HCT116 (cell line): ENCODE results near the gene CYSLTR2. TPM values are rescaled to one million over a fixed set of nuclear protein-coding genes. Genes with fewer than 3 reads are reported as not detected.

Experiments used
- ATAC-seq: fragments of 200-7000 bp; cut with Tn5 transposase; 2 replicates; pipeline ENCODE4 v1.9.1; 2020; ENCODE audit warnings: mild to moderate bottlenecking, moderate library complexity
- BruUV-seq: library from RNA; stranded (reverse); fragments of 400-500 nt; replicated peaks from 2 replicates; lab custom pipeline; 2021; lab: Mats Ljungman, UMichigan
- CTCF ChIA-PET: fragments of 300-600 bp; sonication (Branson Sonifier 250); formaldehyde crosslinking; loops from one replicate; lab custom pipeline; 2021; ENCODE audit warnings: antibody characterized with exemption; lab: Charles Lee
- POLR2A ChIA-PET: fragments of 300-600, 350-600 bp; sonication (Branson Sonifier 250); formaldehyde crosslinking; loops from one replicate; lab custom pipeline; 2021; ENCODE audit warnings: antibody characterized with exemption; lab: Charles Lee
- RAD21 ChIA-PET, 2 experiments: fragments of 300-600 bp; sonication (Branson Sonifier 250); formaldehyde crosslinking; loops; one replicate each; lab custom pipeline; 2023; ENCODE audit warnings: low total read pairs in 2 of 2; ENCODE audit not compliant: uncharacterized antibody in 2 of 2, unreplicated experiment in 2 of 2, low non-redundant PET in 1 of 2; lab: Charles Lee
- DNase-seq: peaks from one replicate; pipeline ENCODE4 v3.0.0-alpha.2; 2010; ENCODE audit warnings: low read depth, low spot score
- H2AFZ ChIP-seq: fragments of 200-600 bp; shearing (Covaris generic), sonication (generic); 2 replicates; pipeline ENCODE4 v1.6.1; 2017; ENCODE audit warnings: low read depth, mixed run types, mixed read lengths, antibody characterized with exemption, low read length; ENCODE audit not compliant: poor library complexity, severe bottlenecking
- H3K27ac ChIP-seq: 2 replicates; pipeline ENCODE4 v1.5.1; 2012; ENCODE audit warnings: low read depth, low read length
- H3K27me3 ChIP-seq: fragments of 200-600 bp; sonication (generic); 2 replicates; pipeline ENCODE4 v1.6.1; 2016; ENCODE audit warnings: mixed run types, low read length, mixed read lengths; ENCODE audit not compliant: insufficient read depth
- H3K36me3 ChIP-seq, 2 experiments: fragments of 200-500 bp in 1 of 2; fragments of 200-600 bp in 1 of 2; sonication (Bioruptor generic) in 1 of 2; sonication (generic) in 1 of 2; 2 replicates each; pipeline versions ENCODE4 v1.5.1 to v1.6.1; 2014 to 2016; ENCODE audit warnings: low read length in 2 of 2, inconsistent platforms in 1 of 2, mixed read lengths in 1 of 2, mixed run types in 1 of 2; ENCODE audit not compliant: insufficient read depth in 2 of 2, control insufficient read depth in 1 of 2
- H3K4me1 ChIP-seq, 2 experiments: fragments of 200-600 bp in 1 of 2; sonication (generic) in 1 of 2; 2 replicates each; pipeline versions ENCODE4 v1.5.1 to v1.6.1; 2012 to 2017; ENCODE audit warnings: low read length in 2 of 2, inconsistent platforms in 1 of 2, mild to moderate bottlenecking in 1 of 2, mixed read lengths in 1 of 2, mixed run types in 1 of 2, moderate library complexity in 1 of 2; ENCODE audit not compliant: insufficient read depth in 2 of 2, control insufficient read depth in 1 of 2
- H3K4me2 ChIP-seq: fragments of 200-600 bp; sonication (generic); 2 replicates; pipeline ENCODE4 v1.6.1; 2017; ENCODE audit warnings: mixed run types, low read length, mixed read lengths
- H3K4me3 ChIP-seq, 2 experiments: fragments of 200-600 bp in 1 of 2; sonication (generic) in 1 of 2; replicated peaks in 1 of 2; 2 replicates each; pipeline ENCODE4 v1.5.1; 2011 to 2016; ENCODE audit warnings: low read length in 2 of 2, control low read depth in 1 of 2, low read depth in 1 of 2, mild to moderate bottlenecking in 1 of 2, mixed read lengths in 1 of 2, mixed run types in 1 of 2
- H3K79me2 ChIP-seq: fragments of 200-600 bp; sonication (generic); 2 replicates; pipeline ENCODE4 v1.6.1; 2017; ENCODE audit warnings: mild to moderate bottlenecking, mixed run types, low read length, moderate library complexity, mixed read lengths; ENCODE audit not compliant: insufficient read depth
- H3K9ac ChIP-seq: fragments of 200-600 bp; sonication (generic); 2 replicates; pipeline ENCODE4 v1.6.1; 2016; ENCODE audit warnings: low read length, mixed read lengths
- H3K9me2 ChIP-seq: fragments of 200-600 bp; sonication (generic), shearing (Covaris generic); 2 replicates; pipeline ENCODE4 v1.6.1; 2017; ENCODE audit warnings: mixed run types, mild to moderate bottlenecking, moderate library complexity; ENCODE audit not compliant: insufficient read depth
- H3K9me3 ChIP-seq, 2 experiments: fragments of 200-500 bp in 1 of 2; fragments of 200-600 bp in 1 of 2; sonication (Bioruptor generic) in 1 of 2; sonication (generic) in 1 of 2; 2 replicates each; pipeline ENCODE4 v1.6.1; 2014 to 2017; ENCODE audit warnings: low read length in 2 of 2, mixed read lengths in 2 of 2, inconsistent platforms in 1 of 2, low read depth in 1 of 2, mild to moderate bottlenecking in 1 of 2, mixed run types in 1 of 2, moderate library complexity in 1 of 2; ENCODE audit not compliant: control insufficient read depth in 1 of 2, insufficient read depth in 1 of 2
- H4K20me1 ChIP-seq: fragments of 200-600 bp; sonication (generic), shearing (Covaris generic); 2 replicates; pipeline ENCODE4 v1.6.1; 2017; ENCODE audit warnings: mixed run types, mild to moderate bottlenecking, moderate library complexity; ENCODE audit not compliant: insufficient read depth
- CBX3 ChIP-seq: IDR thresholded peaks from 2 replicates; pipeline ENCODE4 v1.6.1; 2012; ENCODE audit warnings: low read depth
- CEBPB ChIP-seq: IDR thresholded peaks from 2 replicates; pipeline ENCODE4 v1.6.1; 2012; ENCODE audit warnings: low read depth
- EZH2phosphoT487 ChIP-seq: fragments of 200-600 bp; IDR thresholded peaks from 2 replicates; pipeline ENCODE4 v1.6.1; 2018; ENCODE audit warnings: antibody characterized with exemption, borderline replicate concordance
- FOSL1 ChIP-seq: IDR thresholded peaks from 2 replicates; pipeline ENCODE4 v1.6.1; 2012; ENCODE audit warnings: low read depth
- JUND ChIP-seq: IDR thresholded peaks from 2 replicates; pipeline ENCODE4 v1.6.1; 2012
- RAD21 ChIP-seq: IDR thresholded peaks from 2 replicates; pipeline ENCODE4 v1.6.1; 2012; ENCODE audit warnings: low read depth, mild to moderate bottlenecking
- SP1 ChIP-seq: IDR thresholded peaks from 2 replicates; pipeline ENCODE4 v1.6.1; 2012; ENCODE audit warnings: low read depth
- TCF7L2 ChIP-seq: IDR thresholded peaks from 2 replicates; pipeline ENCODE4 v1.7.0; 2011; ENCODE audit warnings: borderline replicate concordance, inconsistent platforms; ENCODE audit not compliant: insufficient read depth, insufficient read length; ENCODE audit errors: extremely low read depth
- ZNF274 ChIP-seq: fragments of 200-500 bp; sonication (Bioruptor generic); IDR thresholded peaks from 2 replicates; pipeline ENCODE4 v1.6.1; 2014; ENCODE audit warnings: mild to moderate bottlenecking, low read depth, low read length, inconsistent platforms
- intact Hi-C: fragments of 100-400 bp; cut with micrococcal nuclease; formaldehyde crosslinking; loops from 2 replicates; pipeline ENCODE4 v1.10.0; 2022
- total RNA-seq: library from RNA; stranded (reverse); gene quantifications from one replicate; pipeline ENCODE4 v1.2.1, GENCODE V29; 2021; ENCODE audit not compliant: unreplicated experiment
- TF ChIP-seq, protein P1 (sequence below): IDR thresholded peaks from 2 replicates; pipeline ENCODE4 v1.6.1; 2012; ENCODE audit warnings: low read depth
- TF ChIP-seq, protein P2 (sequence below): IDR thresholded peaks from 2 replicates; pipeline ENCODE4 v1.6.1; 2012
- TF ChIP-seq, protein P3 (sequence below): IDR thresholded peaks from 2 replicates; pipeline ENCODE4 v1.6.1; 2011; ENCODE audit warnings: mild to moderate bottlenecking, low read length, moderate library complexity; ENCODE audit not compliant: insufficient replicate concordance; ENCODE audit errors: extremely low read depth
- TF ChIP-seq, protein P4 (sequence below): IDR thresholded peaks from 2 replicates; pipeline ENCODE4 v1.6.1; 2012

CYSLTR2 gene
- total RNA-seq, 1 experiment from 2014 or later, result not detected

GRCh38 chr13:48635478-48635877, 18.3 kb upstream of the CYSLTR2 start:
- ATAC-seq (no peak), DNase-seq (no peak)
- Histone ChIP-seq H2AFZ (no peak overlapping the region), H3K9ac (no peak overlapping the region), H3K9me2 (no peaks in the 10 kb centered on the region), H4K20me1 (no peaks in the 10 kb centered on the region), H3K9me3 (no peaks in the 10 kb centered on the region), H3K4me3 (no peak overlapping the region), H3K4me2 (no peak overlapping the region), H3K79me2 (no peaks in the 10 kb centered on the region), H3K27ac (no peak overlapping the region), H3K36me3 (no peaks in the 10 kb centered on the region), H3K27me3 (0 out of 2 replicates have a peak, but pooled peaks cover 4% of the 10 kb centered on the region), H3K4me1 (no peaks in the 10 kb centered on the region)
- ChIA-PET POLR2A (no interaction called here), RAD21 (no interaction called here), CTCF (no interaction called here)
- intact Hi-C loops, result no loop called here
- BruUV-seq, result no TSS peak
- TF ChIP-seq CBX3 (peak; percentile 53; the same call in 1 of the 2 replicates), SP1 (no peak), JUND (no peak)
- TF ChIP-seq, protein P1, sequence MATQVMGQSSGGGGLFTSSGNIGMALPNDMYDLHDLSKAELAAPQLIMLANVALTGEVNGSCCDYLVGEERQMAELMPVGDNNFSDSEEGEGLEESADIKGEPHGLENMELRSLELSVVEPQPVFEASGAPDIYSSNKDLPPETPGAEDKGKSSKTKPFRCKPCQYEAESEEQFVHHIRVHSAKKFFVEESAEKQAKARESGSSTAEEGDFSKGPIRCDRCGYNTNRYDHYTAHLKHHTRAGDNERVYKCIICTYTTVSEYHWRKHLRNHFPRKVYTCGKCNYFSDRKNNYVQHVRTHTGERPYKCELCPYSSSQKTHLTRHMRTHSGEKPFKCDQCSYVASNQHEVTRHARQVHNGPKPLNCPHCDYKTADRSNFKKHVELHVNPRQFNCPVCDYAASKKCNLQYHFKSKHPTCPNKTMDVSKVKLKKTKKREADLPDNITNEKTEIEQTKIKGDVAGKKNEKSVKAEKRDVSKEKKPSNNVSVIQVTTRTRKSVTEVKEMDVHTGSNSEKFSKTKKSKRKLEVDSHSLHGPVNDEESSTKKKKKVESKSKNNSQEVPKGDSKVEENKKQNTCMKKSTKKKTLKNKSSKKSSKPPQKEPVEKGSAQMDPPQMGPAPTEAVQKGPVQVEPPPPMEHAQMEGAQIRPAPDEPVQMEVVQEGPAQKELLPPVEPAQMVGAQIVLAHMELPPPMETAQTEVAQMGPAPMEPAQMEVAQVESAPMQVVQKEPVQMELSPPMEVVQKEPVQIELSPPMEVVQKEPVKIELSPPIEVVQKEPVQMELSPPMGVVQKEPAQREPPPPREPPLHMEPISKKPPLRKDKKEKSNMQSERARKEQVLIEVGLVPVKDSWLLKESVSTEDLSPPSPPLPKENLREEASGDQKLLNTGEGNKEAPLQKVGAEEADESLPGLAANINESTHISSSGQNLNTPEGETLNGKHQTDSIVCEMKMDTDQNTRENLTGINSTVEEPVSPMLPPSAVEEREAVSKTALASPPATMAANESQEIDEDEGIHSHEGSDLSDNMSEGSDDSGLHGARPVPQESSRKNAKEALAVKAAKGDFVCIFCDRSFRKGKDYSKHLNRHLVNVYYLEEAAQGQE, result no peak

GRCh38 chr13:48636550-48636949, 17.2 kb upstream of the CYSLTR2 start:
- Histone ChIP-seq H3K4me2 (no peak overlapping the region), H3K27ac (no peak overlapping the region), H2AFZ (no peak overlapping the region), H4K20me1 (no peaks in the 10 kb centered on the region), H3K4me1 (no peaks in the 10 kb centered on the region), H3K36me3 (no peaks in the 10 kb centered on the region), H3K27me3 (0 out of 2 replicates have a peak, but pooled peaks cover 5% of the 10 kb centered on the region), H3K4me3 (no peak overlapping the region), H3K9me3 (no peaks in the 10 kb centered on the region), H3K9ac (no peak overlapping the region), H3K79me2 (no peaks in the 10 kb centered on the region), H3K9me2 (no peaks in the 10 kb centered on the region)
- POLR2A ChIA-PET, result no interaction called here
- CTCF ChIA-PET, result no interaction called here
- ATAC-seq (no peak), DNase-seq (no peak)
- intact Hi-C loops, result no loop called here
- RAD21 ChIA-PET, result no interaction called here
- BruUV-seq, result no TSS peak
- no peak for TF ChIP-seq FOSL1
- no peak for TF ChIP-seq CBX3
- TF ChIP-seq ZNF274, result no peak
- TF ChIP-seq JUND, result no peak
- TF ChIP-seq, protein P2, sequence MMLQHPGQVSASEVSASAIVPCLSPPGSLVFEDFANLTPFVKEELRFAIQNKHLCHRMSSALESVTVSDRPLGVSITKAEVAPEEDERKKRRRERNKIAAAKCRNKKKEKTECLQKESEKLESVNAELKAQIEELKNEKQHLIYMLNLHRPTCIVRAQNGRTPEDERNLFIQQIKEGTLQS, result no peak
- TF ChIP-seq, protein P3, sequence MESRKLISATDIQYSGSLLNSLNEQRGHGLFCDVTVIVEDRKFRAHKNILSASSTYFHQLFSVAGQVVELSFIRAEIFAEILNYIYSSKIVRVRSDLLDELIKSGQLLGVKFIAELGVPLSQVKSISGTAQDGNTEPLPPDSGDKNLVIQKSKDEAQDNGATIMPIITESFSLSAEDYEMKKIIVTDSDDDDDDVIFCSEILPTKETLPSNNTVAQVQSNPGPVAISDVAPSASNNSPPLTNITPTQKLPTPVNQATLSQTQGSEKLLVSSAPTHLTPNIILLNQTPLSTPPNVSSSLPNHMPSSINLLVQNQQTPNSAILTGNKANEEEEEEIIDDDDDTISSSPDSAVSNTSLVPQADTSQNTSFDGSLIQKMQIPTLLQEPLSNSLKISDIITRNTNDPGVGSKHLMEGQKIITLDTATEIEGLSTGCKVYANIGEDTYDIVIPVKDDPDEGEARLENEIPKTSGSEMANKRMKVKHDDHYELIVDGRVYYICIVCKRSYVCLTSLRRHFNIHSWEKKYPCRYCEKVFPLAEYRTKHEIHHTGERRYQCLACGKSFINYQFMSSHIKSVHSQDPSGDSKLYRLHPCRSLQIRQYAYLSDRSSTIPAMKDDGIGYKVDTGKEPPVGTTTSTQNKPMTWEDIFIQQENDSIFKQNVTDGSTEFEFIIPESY, result no peak
- no peak for TF ChIP-seq SP1
- TF ChIP-seq EZH2phosphoT487, result no peak
- TF ChIP-seq, protein P4, sequence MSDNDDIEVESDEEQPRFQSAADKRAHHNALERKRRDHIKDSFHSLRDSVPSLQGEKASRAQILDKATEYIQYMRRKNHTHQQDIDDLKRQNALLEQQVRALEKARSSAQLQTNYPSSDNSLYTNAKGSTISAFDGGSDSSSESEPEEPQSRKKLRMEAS, result no peak
- TF ChIP-seq CEBPB, result no peak
- TF ChIP-seq RAD21, result no peak
- no peak for TF ChIP-seq TCF7L2
